Liver (tissue), 9 donors: ENCODE results near the gene CMC4. TPM values are rescaled to one million over a fixed set of nuclear protein-coding genes. Genes with fewer than 3 reads are reported as not detected.
A peak's percentile ranks its signal among the peaks of the same experiment; 100 is the strongest.

Experiments
- DNase-seq: peaks from one replicate; pipeline ENCODE4 v3.0.0-alpha.2; 2017; ENCODE audit warnings: low spot score
- H3K27ac ChIP-seq, 2 donors: one replicate each; pipeline ENCODE4 v1.7.0; 2013; ENCODE audit warnings: inconsistent platforms in 2 of 2, low read length in 2 of 2, control low read depth in 1 of 2, low read depth in 1 of 2, mild to moderate bottlenecking in 1 of 2
- H3K27me3 ChIP-seq, 4 donors: one replicate each; pipeline versions ENCODE4 v1.6.1 to v1.7.0; 2013; ENCODE audit warnings: low read length in 3 of 4, inconsistent platforms in 1 of 4, mild to moderate bottlenecking in 1 of 4, moderate library complexity in 1 of 4; ENCODE audit not compliant: control insufficient read depth in 4 of 4, insufficient read depth in 4 of 4
- H3K36me3 ChIP-seq, 4 donors: one replicate each; pipeline versions ENCODE4 v1.6.1 to v1.7.0; 2013; ENCODE audit warnings: low read length in 3 of 4, mild to moderate bottlenecking in 3 of 4, low read depth in 1 of 4, moderate library complexity in 1 of 4; ENCODE audit not compliant: control insufficient read depth in 4 of 4, insufficient read depth in 3 of 4
- H3K4me1 ChIP-seq, 4 donors: one replicate each; pipeline versions ENCODE4 v1.6.1 to v1.7.0; 2013; ENCODE audit warnings: low read length in 3 of 4, mild to moderate bottlenecking in 3 of 4, moderate library complexity in 1 of 4; ENCODE audit not compliant: control insufficient read depth in 4 of 4, insufficient read depth in 4 of 4
- H3K4me3 ChIP-seq, 3 donors: one replicate each; pipeline versions ENCODE4 v1.6.1 to v1.7.0; 2013; ENCODE audit warnings: low read length in 3 of 3, control low read depth in 1 of 3, low read depth in 1 of 3, mild to moderate bottlenecking in 1 of 3
- H3K9ac ChIP-seq, 2 donors: one replicate each; pipeline ENCODE4 v1.7.0; 2013; ENCODE audit warnings: low read length in 2 of 2, mild to moderate bottlenecking in 2 of 2, moderate library complexity in 2 of 2, control low read depth in 1 of 2, low read depth in 1 of 2
- H3K9me3 ChIP-seq, 4 donors: one replicate each; pipeline versions ENCODE4 v1.6.1 to v1.7.0; 2013; ENCODE audit warnings: low read length in 3 of 4; ENCODE audit not compliant: control insufficient read depth in 4 of 4
- ATF3 ChIP-seq: IDR thresholded peaks from 2 replicates; pipeline ENCODE4 v1.6.1; 2016; ENCODE audit warnings: antibody characterized with exemption
- CTCF ChIP-seq: fragments of 150-350 bp; IDR thresholded peaks from 2 replicates; pipeline ENCODE4 v1.5.1; 2017; ENCODE audit warnings: improper control_type of control experiment, low read depth, low read length; ENCODE audit not compliant: missing input control
- EGR1 ChIP-seq, 2 donors: IDR thresholded peaks; 2 replicates each; pipeline ENCODE4 v1.6.1; 2016 to 2018; ENCODE audit warnings: antibody characterized with exemption in 2 of 2, low read depth in 2 of 2
- FOXA1 ChIP-seq: IDR thresholded peaks from 2 replicates; pipeline ENCODE4 v1.6.1; 2016; ENCODE audit warnings: antibody characterized with exemption
- FOXA2 ChIP-seq: IDR thresholded peaks from 2 replicates; pipeline ENCODE4 v1.6.1; 2016; ENCODE audit warnings: antibody characterized with exemption
- GABPA ChIP-seq, 2 donors: IDR thresholded peaks in 1 of 2; conservative IDR thresholded peaks in 1 of 2; 2 replicates each; pipeline ENCODE4 v1.6.1; 2016; ENCODE audit warnings: antibody characterized with exemption in 2 of 2, mild to moderate bottlenecking in 1 of 2, moderate library complexity in 1 of 2
- HNF4A ChIP-seq, 2 donors: conservative IDR thresholded peaks; 2 replicates each; pipeline ENCODE4 v1.6.1; 2016; ENCODE audit warnings: antibody characterized with exemption in 2 of 2, mild to moderate bottlenecking in 2 of 2
- HNF4G ChIP-seq: IDR thresholded peaks from 2 replicates; pipeline ENCODE4 v1.6.1; 2016; ENCODE audit warnings: antibody characterized with exemption
- JUND ChIP-seq, 2 donors: IDR thresholded peaks; 2 replicates each; pipeline ENCODE4 v1.6.1; 2016; ENCODE audit warnings: antibody characterized with exemption in 2 of 2
- MAX ChIP-seq: IDR thresholded peaks from 2 replicates; pipeline ENCODE4 v1.6.1; 2016; ENCODE audit warnings: antibody characterized with exemption
- NR2F2 ChIP-seq: IDR thresholded peaks from 2 replicates; pipeline ENCODE4 v1.6.1; 2016; ENCODE audit warnings: antibody characterized with exemption
- RAD21 ChIP-seq, 2 donors: IDR thresholded peaks; 2 replicates each; pipeline ENCODE4 v1.6.1; 2016; ENCODE audit warnings: antibody characterized with exemption in 2 of 2, mild to moderate bottlenecking in 2 of 2
- REST ChIP-seq: IDR thresholded peaks from 2 replicates; pipeline ENCODE4 v1.6.1; 2016; ENCODE audit warnings: antibody characterized with exemption, mild to moderate bottlenecking
- RXRA ChIP-seq, 2 donors: IDR thresholded peaks; 2 replicates each; pipeline ENCODE4 v1.6.1; 2017 to 2018; ENCODE audit warnings: antibody characterized with exemption in 2 of 2, mild to moderate bottlenecking in 1 of 2
- SP1 ChIP-seq: IDR thresholded peaks from 2 replicates; pipeline ENCODE4 v1.6.1; 2018; ENCODE audit warnings: antibody characterized with exemption, mild to moderate bottlenecking
- TAF1 ChIP-seq: conservative IDR thresholded peaks from 2 replicates; pipeline ENCODE4 v1.6.1; 2016; ENCODE audit warnings: antibody characterized with exemption, mild to moderate bottlenecking
- YY1 ChIP-seq: IDR thresholded peaks from 2 replicates; pipeline ENCODE4 v1.6.1; 2016; ENCODE audit warnings: antibody characterized with exemption, mild to moderate bottlenecking
- ZBTB33 ChIP-seq: IDR thresholded peaks from 2 replicates; pipeline ENCODE4 v1.6.1; 2016; ENCODE audit warnings: antibody characterized with exemption
- WGBS: extraction: QIAGEN DNeasy Blood & Tissue Kit; methylation state at CpG from one replicate; pipeline ENCODE4 v1.1.7; 2013; 5-methylcytosine and 5-hydroxymethylcytosine counted together
- polyA plus RNA-seq, 2 donors: library from polyadenylated mRNA; stranded (reverse) in 1 of 2; unstranded in 1 of 2; fragments of 200-250 nt in 1 of 2; fragments of >200 nt in 1 of 2; fragmentation: Nextera tagmentation in 1 of 2; extraction: Ambion mirVana in 1 of 2; gene quantifications; one replicate each; pipeline versions ENCODE4 v1.2.1 to v1.2.3, GENCODE V29; 2013 to 2015
- total RNA-seq, 2 donors: library from RNA; depleted of rRNA; stranded (reverse); fragments of >200 nt; gene quantifications; one replicate each; pipeline ENCODE4 v1.2.3, GENCODE V29; 2014
- donor health status: healthy.
- donor health status: healthy.
- donor health status: healthy.
- donor health status: healthy.
- donor health status: healthy.

CMC4 gene
- total RNA-seq (1 to 10 TPM; 4.2 to 4.9 TPM), polyA plus RNA-seq (10 to 100 TPM; 15.9 to 17.3 TPM)

- H3K27me3 ChIP-seq = no peaks in the 10 kb centered on the region
- peak within 1 kb of the TSS; percentile 43 to 93 for H3K9ac ChIP-seq
- WGBS = under 1% methylated on average over 71 of the region's 81 CpGs
- peak within 1 kb of the TSS; percentile 76 to 84 for H3K27ac ChIP-seq
- H3K4me3 ChIP-seq = peak within 1 kb of the TSS; percentile 68 to 92 (median 73)
- peak; percentile 83 for DNase-seq
- peaks cover 0 to 4% (median 0%) of the 10 kb centered on the region in 4 donors for H3K36me3 ChIP-seq
- no peaks in the 10 kb centered on the region for H3K9me3 ChIP-seq
- TF ChIP-seq FOXA1 (no peak), RXRA (IDR thresholded peaks at IDR 0.05) (no peak), REST (no peak), JUND (IDR thresholded peaks at IDR 0.05) (no peak), YY1 (peak; percentile 94), TAF1 (peak; percentile 27), SP1 (no peak), GABPA (IDR thresholded peaks at IDR 0.05 in 1 of 2, conservative IDR thresholded peaks at IDR 0.05 in 1 of 2) (no peak), ZBTB33 (no peak), HNF4A (conservative IDR thresholded peaks at IDR 0.05) (no peak), CTCF (no peak), HNF4G (no peak), ATF3 (no peak), EGR1 (IDR thresholded peaks at IDR 0.05; ENCODE audit: low read depth in 2 of 2) (peak in 1 of 2 donors; percentile 29), FOXA2 (no peak), RAD21 (IDR thresholded peaks at IDR 0.05) (no peak), NR2F2 (no peak), MAX (no peak)
- peaks cover 3 to 7% (median 4%) of the 10 kb centered on the region in 4 donors for H3K4me1 ChIP-seq
Measured at GRCh38 chrX:155070975-155071693, at the start of gene CMC4, which contains the start of the genes BRCC3 and MTCP1. Gene CMC4 (minus strand): TSS chrX:155071136. CDS start chrX:155064023, 7,113 bp downstream. Gene BRCC3 (plus strand): TSS chrX:155071508. CDS start chrX:155071528, 20 bp downstream. Gene MTCP1 (minus strand): TSS chrX:155071136. CDS start chrX:155066010, 5,126 bp downstream.
